HG03139 (cell line): ENCODE measurements around the gene NELFCD.

Experiments
- ATAC-seq: cut with Tn5 transposase; IDR thresholded peaks from one replicate; pipeline ENCODE4 v1.9.1; 2021; ENCODE audit not compliant: unreplicated experiment

Gene NELFCD

GRCh38 chr20:58993332-58994248 is 12.5 kb downstream of the NELFCD start:
- ATAC-seq = no peak

DNA sequence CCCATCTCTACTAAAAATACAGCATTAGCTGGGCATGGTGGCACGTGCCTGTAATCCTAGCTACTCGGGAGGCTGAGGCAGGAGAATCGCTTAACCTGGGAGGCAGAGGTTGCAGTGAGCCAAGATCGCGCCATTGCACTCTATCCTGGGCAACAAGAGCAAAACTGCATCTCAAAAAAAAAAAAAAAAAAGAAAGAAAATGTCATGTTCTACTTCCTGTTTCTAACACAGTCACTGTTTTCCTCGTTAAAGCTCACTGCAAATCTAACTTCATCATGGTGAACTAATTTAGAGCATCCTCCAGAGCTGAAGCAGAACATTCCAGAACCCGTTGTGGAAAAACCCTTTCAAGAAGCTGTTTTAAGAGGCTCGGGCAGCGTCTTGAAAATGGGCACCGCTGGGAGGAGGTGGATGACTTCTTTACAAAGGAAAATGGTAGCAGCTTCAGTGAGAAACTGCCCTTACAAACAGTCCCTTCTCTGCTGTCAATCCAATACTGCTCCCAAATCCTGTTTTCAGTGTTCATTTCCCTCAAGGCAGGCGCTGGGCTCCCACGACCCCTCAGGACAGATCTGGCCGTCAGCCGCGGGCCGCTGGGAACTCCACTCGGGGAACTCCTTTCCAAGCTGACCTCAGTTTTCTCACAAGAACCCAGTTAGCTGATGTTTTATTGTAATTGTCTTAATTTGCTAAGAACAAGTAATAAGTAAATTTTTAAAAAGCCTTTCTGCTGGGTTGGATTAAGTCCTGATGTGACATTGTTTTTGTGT is 13.5 kb downstream of the NELFCD start:
- no peak for ATAC-seq

GRCh38 chr20:58995461-58996225 is 14.6 kb downstream of the NELFCD start:
- no peak for ATAC-seq

DNA sequence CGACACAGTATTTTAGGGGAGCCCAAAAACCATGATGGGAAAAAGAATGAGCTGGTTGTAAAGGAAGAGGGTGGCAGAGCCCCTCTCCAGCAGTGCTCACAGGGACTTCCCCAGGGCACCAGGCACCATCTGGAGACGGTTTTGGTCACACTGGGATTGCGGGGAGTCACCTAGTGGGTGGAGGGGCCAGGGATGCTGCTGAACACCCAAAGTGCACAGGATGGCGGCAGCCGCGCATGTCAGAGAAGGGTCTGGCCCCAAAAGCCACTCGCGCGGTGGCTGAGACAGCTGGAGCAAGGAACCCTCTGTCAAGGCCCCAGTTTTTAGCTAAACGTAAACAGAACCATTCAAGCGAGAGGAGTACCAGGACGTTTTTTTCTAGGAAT is 15.2 kb downstream of the NELFCD start:
- ATAC-seq = no peak

- ATAC-seq = no peak
Observed at GRCh38 chr20:58997141-58997770, 16.2 kb downstream of the NELFCD start.

DNA sequence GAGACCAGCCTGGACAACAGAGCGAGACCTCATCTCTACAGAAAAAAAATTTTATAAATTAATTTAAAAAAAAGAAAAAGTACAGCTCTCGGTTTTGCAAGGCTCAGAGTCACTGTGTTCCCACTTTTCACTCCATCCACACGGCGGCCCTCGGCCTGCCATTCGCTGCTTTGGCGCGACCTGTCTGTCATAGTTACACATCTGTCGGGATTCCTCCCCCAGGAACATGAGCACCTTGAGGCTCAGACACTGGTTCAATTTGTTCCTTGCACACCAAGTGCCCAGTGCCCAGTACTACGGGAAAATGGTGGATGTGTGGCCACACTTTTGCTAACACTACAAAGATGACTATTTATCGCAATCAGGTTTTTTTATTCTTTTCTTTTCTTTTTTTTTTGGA is 17.6 kb downstream of the NELFCD start:
- ATAC-seq = no peak

GRCh38 chr20:59000326-59000725 is 19.3 kb downstream of the NELFCD start:
- no peak for ATAC-seq

GRCh38 chr20:59001068-59001448 is 20.0 kb downstream of the NELFCD start:
- no peak for ATAC-seq

DNA sequence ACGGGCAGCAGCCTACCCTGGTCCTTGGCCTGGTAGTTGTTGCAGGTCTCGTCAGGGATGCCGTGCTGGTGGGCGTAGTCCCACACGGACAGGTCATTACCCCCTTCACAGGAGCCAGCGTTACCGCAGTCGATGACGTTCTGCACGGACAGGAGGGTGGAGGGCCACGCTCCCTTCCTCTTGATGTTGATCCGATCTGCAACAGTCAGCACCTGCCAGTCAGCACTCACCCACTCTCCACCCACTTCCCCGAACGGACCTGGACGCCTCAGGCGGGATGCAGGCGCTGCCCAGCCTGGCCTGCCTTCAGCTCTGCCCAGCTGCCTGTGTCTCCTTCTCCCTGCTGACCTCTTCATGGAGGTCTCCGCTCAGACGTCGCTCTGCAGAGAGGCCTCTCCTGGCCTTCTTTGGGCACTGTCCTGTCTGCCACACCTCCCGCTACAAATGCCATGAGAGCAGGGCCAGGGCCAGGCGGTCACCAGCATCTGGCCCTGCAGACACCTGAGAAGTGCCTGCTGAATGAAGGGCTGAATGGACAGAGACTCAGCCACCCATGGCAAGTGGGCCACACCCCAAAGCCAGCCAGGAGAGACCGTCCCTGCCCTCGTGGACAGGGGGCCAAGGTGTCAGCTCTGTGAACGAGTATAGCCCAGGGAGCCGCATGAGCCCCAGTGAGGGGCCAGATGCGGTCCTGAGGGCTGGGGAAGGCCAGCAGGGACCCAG is 20.6 kb downstream of the NELFCD start:
- ATAC-seq = no peak

DNA sequence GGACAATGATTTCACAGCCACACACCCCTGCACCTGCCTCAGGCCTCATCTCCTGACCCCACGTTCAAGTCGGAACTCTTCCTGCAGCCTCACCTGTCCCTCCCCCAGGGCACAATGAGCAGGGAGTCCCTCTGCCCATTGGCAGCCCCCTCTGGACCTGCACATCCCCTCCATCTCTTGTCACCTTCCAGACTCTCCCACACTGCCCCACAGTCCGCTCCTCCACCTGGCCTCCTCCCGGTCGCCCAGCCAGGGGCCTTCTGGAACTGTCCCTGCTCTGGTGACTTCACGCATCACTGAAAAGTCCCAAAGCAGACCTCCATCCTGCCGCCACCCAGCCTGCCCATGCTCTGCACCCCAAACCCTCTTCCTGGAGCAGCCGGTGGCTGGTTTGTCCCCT is 21.3 kb downstream of the NELFCD start:
- no peak for ATAC-seq

GRCh38 chr20:59002874-59003399 is 21.9 kb downstream of the NELFCD start:
- no peak for ATAC-seq

- ATAC-seq = no peak
Observed at GRCh38 chr20:59003836-59004492, 22.9 kb downstream of the NELFCD start.

- no peak for ATAC-seq
Observed at GRCh38 chr20:59004493-59004762, 23.4 kb downstream of the NELFCD start.

DNA sequence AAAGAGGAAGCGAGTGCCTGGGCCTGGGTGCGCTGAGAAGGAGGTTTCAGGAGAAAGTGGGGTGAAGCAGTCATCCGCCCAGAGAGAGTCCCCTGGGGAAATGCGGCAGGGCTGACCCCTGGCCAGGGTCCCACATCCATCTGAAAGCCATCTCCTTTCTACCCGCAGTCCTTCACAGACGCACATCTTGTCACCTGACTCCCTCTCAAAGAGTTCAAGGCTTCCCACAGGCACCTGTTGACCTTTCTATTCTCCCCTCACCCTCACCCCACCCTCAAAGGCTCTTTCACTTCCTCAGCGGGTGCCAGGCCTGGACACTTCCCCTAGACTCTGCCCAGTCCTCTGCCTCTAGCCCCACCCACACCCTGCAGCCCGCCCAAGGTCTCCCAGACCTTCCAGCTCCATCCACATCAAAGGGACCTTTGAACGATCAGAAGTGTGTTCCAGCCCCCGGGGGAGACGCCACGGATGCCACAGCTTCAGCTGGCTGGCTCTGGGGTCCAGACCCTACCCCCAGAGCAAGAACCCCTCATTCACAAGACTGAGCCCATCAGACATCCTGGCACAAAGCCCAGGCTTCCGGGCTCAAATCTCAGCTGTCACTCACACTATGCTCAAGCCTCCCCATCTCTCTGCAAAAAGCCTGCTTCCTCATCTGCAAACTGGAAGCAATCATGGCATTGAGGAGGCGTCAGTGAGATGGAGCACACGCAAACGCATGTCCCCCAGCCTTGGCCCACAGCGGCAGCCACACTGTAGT is 23.9 kb downstream of the NELFCD start:
- peak; percentile 56 for ATAC-seq

GRCh38 chr20:59005523-59006166 is 24.6 kb downstream of the NELFCD start:
- ATAC-seq = no peak

- ATAC-seq = no peak
Observed at GRCh38 chr20:59006167-59006863, 25.3 kb downstream of the NELFCD start.

GRCh38 chr20:59006864-59007664 is 26.0 kb downstream of the NELFCD start, which contains the start of gene CTSZ:
TSS of gene CTSZ (minus strand) at chr20:59007254. CDS start at chr20:59007128, 126 bp downstream.
- no peak for ATAC-seq
